Muscle of leg (tissue), 11 donors: ENCODE results near the gene ERCC3. TPM values are rescaled to one million over a fixed set of nuclear protein-coding genes. Genes with fewer than 3 reads are reported as not detected.
A peak's percentile ranks its signal among the peaks of the same experiment; 100 is the strongest.
"Not testable (repeated sequence)": the region's sequence is repeated elsewhere in the genome, so short reads cannot be mapped to it uniquely, and the experiment has no call there.

Experiments
- DNase-seq: peaks from one replicate; pipeline ENCODE4 v3.0.0; 2013
- H3K27ac ChIP-seq: one replicate; pipeline ENCODE4 v1.5.1; 2013; ENCODE audit warnings: mild to moderate bottlenecking, low read length, control low read depth
- H3K27me3 ChIP-seq: one replicate; pipeline ENCODE4 v1.6.1; 2013; ENCODE audit warnings: low read length; ENCODE audit not compliant: control insufficient read depth, insufficient read depth
- H3K36me3 ChIP-seq: one replicate; pipeline ENCODE4 v1.6.1; 2013; ENCODE audit warnings: low read length; ENCODE audit not compliant: control insufficient read depth, insufficient read depth
- H3K4me1 ChIP-seq: one replicate; pipeline ENCODE4 v1.6.1; 2013; ENCODE audit warnings: low read length; ENCODE audit not compliant: control insufficient read depth, insufficient read depth
- H3K4me3 ChIP-seq: one replicate; pipeline ENCODE4 v1.5.1; 2013; ENCODE audit warnings: low read length, control low read depth
- H3K9me3 ChIP-seq: replicated peaks from 2 replicates; pipeline ENCODE4 v1.6.1; 2013; ENCODE audit warnings: low read depth, low read length; ENCODE audit not compliant: control insufficient read depth
- WGBS: methylation state at CpG from one replicate; pipeline ENCODE4 v1.1.5; 2013; ENCODE audit warnings: missing lambda C conversion rate; ENCODE audit not compliant: insufficient coverage; 5-methylcytosine and 5-hydroxymethylcytosine counted together
- polyA plus RNA-seq, 8 donors: library from polyadenylated mRNA; unstranded; fragments of 120-200 nt; gene quantifications; one replicate each; pipeline versions ENCODE4 v1.2.1 to v1.2.3, GENCODE V29; 2013; ENCODE audit warnings: inconsistent platforms in 1 of 8, low replicate concordance in 1 of 8; ENCODE audit not compliant: insufficient read length in 8 of 8, insufficient read depth in 1 of 8
- total RNA-seq: library from RNA; stranded (reverse); fragments of 120-200 nt; gene quantifications from one replicate; pipeline ENCODE4 v1.2.4, GENCODE V29; 2013

Gene ERCC3
- total and polyA plus RNA-seq, 9 donors, result 26.3 to 47.7 (median 41.5) TPM

- WGBS, result under 1% methylated on average over 33 of the region's 43 CpGs
- Histone ChIP-seq H3K9me3 (peaks cover 3% of the 10 kb centered on the region), H3K27ac (peak within 1 kb of the TSS; percentile 74), H3K4me1 (peaks cover 16% of the 10 kb centered on the region), H3K36me3 (no peaks in the 10 kb centered on the region), H3K4me3 (peak within 1 kb of the TSS; percentile 67), H3K27me3 (peaks cover 42% of the 10 kb centered on the region)
- DNase-seq, result peak; percentile 73
Observed at GRCh38 chr2:127220102-127220767, 73.7 kb downstream of the ERCC3 start, which contains the start of gene CYP27C1. Gene CYP27C1, minus strand, starts transcription at chr2:127220299. Its CDS starts 29 bp downstream, at chr2:127220270.

GRCh38 chr2:127219171-127220070, 74.5 kb downstream of the ERCC3 start:
- peak; percentile 55 for DNase-seq
- peaks cover 3% of the 10 kb centered on the region for H3K9me3 ChIP-seq
- under 1% methylated on average over 64 of the region's 71 CpGs for WGBS
- peaks cover 38% of the 10 kb centered on the region for H3K27me3 ChIP-seq
- peak overlapping the region; percentile 69 for H3K27ac ChIP-seq
- peaks cover 16% of the 10 kb centered on the region for H3K4me1 ChIP-seq
- no peaks in the 10 kb centered on the region for H3K36me3 ChIP-seq
- peak overlapping the region; percentile 67 for H3K4me3 ChIP-seq

- WGBS, result under 1% methylated on average over 35 of the region's 35 CpGs
- Histone ChIP-seq H3K4me1 (peaks cover 16% of the 10 kb centered on the region), H3K27ac (peak overlapping the region; percentile 69), H3K36me3 (no peaks in the 10 kb centered on the region), H3K9me3 (peaks cover 3% of the 10 kb centered on the region), H3K27me3 (peaks cover 38% of the 10 kb centered on the region), H3K4me3 (peak overlapping the region; percentile 67)
- no peak for DNase-seq
Observed at GRCh38 chr2:127218812-127219170, 75.2 kb downstream of the ERCC3 start.

- peaks cover 16% of the 10 kb centered on the region for H3K4me1 ChIP-seq
- 100% methylated on average over 1 of the region's 14 CpGs for WGBS
- H3K27ac ChIP-seq, result no peak overlapping the region
- peaks cover 3% of the 10 kb centered on the region for H3K9me3 ChIP-seq
- no peaks in the 10 kb centered on the region for H3K36me3 ChIP-seq
- H3K4me3 ChIP-seq, result no peak overlapping the region
- peaks cover 38% of the 10 kb centered on the region for H3K27me3 ChIP-seq
- no peak for DNase-seq
Observed at GRCh38 chr2:127217470-127218325, 76.2 kb downstream of the ERCC3 start.

GRCh38 chr2:127216593-127216992, 77.4 kb downstream of the ERCC3 start:
- H3K9me3 ChIP-seq, result peaks cover 3% of the 10 kb centered on the region
- no peaks in the 10 kb centered on the region for H3K36me3 ChIP-seq
- WGBS, result no CpG with 5 or more reads among the region's 1 CpG
- H3K4me3 ChIP-seq, result no peak overlapping the region
- H3K27ac ChIP-seq, result no peak overlapping the region
- peaks cover 34% of the 10 kb centered on the region for H3K27me3 ChIP-seq
- no peak for DNase-seq
- H3K4me1 ChIP-seq, result peaks cover 16% of the 10 kb centered on the region

- WGBS, result no CpG with 5 or more reads among the region's 2 CpGs
- Histone ChIP-seq H3K9me3 (peaks cover 3% of the 10 kb centered on the region), H3K27ac (no peak overlapping the region), H3K36me3 (no peaks in the 10 kb centered on the region), H3K27me3 (peaks cover 31% of the 10 kb centered on the region), H3K4me1 (peaks cover 16% of the 10 kb centered on the region), H3K4me3 (no peak overlapping the region)
- DNase-seq, result no peak
Observed at GRCh38 chr2:127216095-127216494, 77.8 kb downstream of the ERCC3 start.

- H3K4me3 ChIP-seq, H3K27ac ChIP-seq, DNase-seq, H3K4me1 ChIP-seq, H3K9me3 ChIP-seq, H3K36me3 ChIP-seq: not testable (repeated sequence)
- peaks cover 17% of the 10 kb centered on the region for H3K27me3 ChIP-seq
- no CpG with 5 or more reads among the region's 2 CpGs for WGBS
Observed at GRCh38 chr2:127214201-127214600, 79.7 kb downstream of the ERCC3 start.

GRCh38 chr2:127208313-127208712, 85.6 kb downstream of the ERCC3 start:
- Histone ChIP-seq H3K27ac (no peak overlapping the region), H3K4me3 (no peak overlapping the region), H3K27me3 (no peaks in the 10 kb centered on the region), H3K36me3 (no peaks in the 10 kb centered on the region), H3K9me3 (peaks cover 6% of the 10 kb centered on the region), H3K4me1 (peaks cover 14% of the 10 kb centered on the region)
- peak; percentile 71 for DNase-seq
- WGBS, result 34% methylated on average over 2 of the region's 4 CpGs
